K562 (cell line): ENCODE measurements around the gene CFAP251. TPM values are rescaled to one million over a fixed set of nuclear protein-coding genes. Genes with fewer than 3 reads are reported as not detected.
A peak's percentile ranks its signal among the peaks of the same experiment; 100 is the strongest.

ENCODE experiments used
- CCNT2 ChIP-seq: IDR thresholded peaks from 2 replicates; pipeline ENCODE4 v1.6.1; 2011; ENCODE audit warnings: borderline replicate concordance, low read depth, mild to moderate bottlenecking, moderate library complexity, mixed read lengths, low read length; ENCODE audit not compliant: insufficient read length; ENCODE audit errors: extremely low read depth
- COPS2 ChIP-seq: fragments of 450-650 bp; conservative IDR thresholded peaks from 2 replicates; pipeline ENCODE4 v1.6.1; 2016; ENCODE audit warnings: mild to moderate bottlenecking, moderate library complexity
- CREB3L1 ChIP-seq: fragments of 450-650 bp; IDR thresholded peaks from 2 replicates; pipeline ENCODE4 v1.6.1; 2014; ENCODE audit warnings: low read depth, mild to moderate bottlenecking, moderate library complexity, borderline replicate concordance
- CTCFL ChIP-seq: IDR thresholded peaks from 2 replicates; pipeline ENCODE4 v1.6.1; 2011; ENCODE audit warnings: borderline replicate concordance, low read depth, mild to moderate bottlenecking, moderate library complexity, low read length; ENCODE audit not compliant: insufficient read depth, poor library complexity, severe bottlenecking
- DACH1 ChIP-seq: fragments of 450-650 bp; IDR thresholded peaks from 2 replicates; pipeline ENCODE4 v1.6.1; 2018; ENCODE audit not compliant: partially characterized antibody
- ERF ChIP-seq: fragments of 450-650 bp; formaldehyde crosslinking; IDR thresholded peaks from 2 replicates; pipeline ENCODE4 v1.4.0; 2020; ENCODE audit warnings: mild to moderate bottlenecking, mixed read lengths
- HLTF ChIP-seq: fragments of 450-650 bp; IDR thresholded peaks from 2 replicates; pipeline ENCODE4 v1.6.1; 2016
- IFI16 ChIP-seq: fragments of 250-450 bp; sonication (Bioruptor Pico); IDR thresholded peaks from 2 replicates; pipeline ENCODE4 v2.1.2; 2022; ENCODE audit warnings: mild to moderate bottlenecking, inconsistent platforms
- KDM5B ChIP-seq: fragments of 200-600 bp; sonication (generic); IDR thresholded peaks from 2 replicates; pipeline ENCODE4 v1.6.1; 2012; ENCODE audit warnings: low read depth, mild to moderate bottlenecking, moderate library complexity, low read length, control low read depth, inconsistent platforms; ENCODE audit not compliant: insufficient replicate concordance
- MCM7 ChIP-seq, 2 experiments: fragments of 450-650 bp; IDR thresholded peaks; 2 replicates each; pipeline ENCODE4 v1.6.1; 2016 to 2018
- MIER1 ChIP-seq: fragments of 450-650 bp; IDR thresholded peaks from 2 replicates; pipeline ENCODE4 v1.6.1; 2016; ENCODE audit warnings: antibody characterized with exemption, mild to moderate bottlenecking, low read depth
- NONO ChIP-seq, 2 experiments: fragments of 200-400 bp in 1 of 2; fragments of 450-650 bp in 1 of 2; formaldehyde crosslinking in 1 of 2; IDR thresholded peaks; 2 replicates each; pipeline ENCODE4 v1.6.1; 2017; ENCODE audit warnings: low read depth in 2 of 2, mild to moderate bottlenecking in 2 of 2, moderate library complexity in 2 of 2, low read length in 1 of 2
- PHF20 ChIP-seq: fragments of 450-650 bp; IDR thresholded peaks from 2 replicates; pipeline ENCODE4 v1.6.1; 2018; ENCODE audit not compliant: partially characterized antibody
- POLR2AphosphoS5 ChIP-seq: IDR thresholded peaks from 2 replicates; pipeline ENCODE4 v1.6.1; 2011; ENCODE audit warnings: mild to moderate bottlenecking, low read depth, low read length, moderate library complexity; ENCODE audit not compliant: control insufficient read depth, insufficient read depth
- RBM17 ChIP-seq: fragments of 200-400 bp; formaldehyde crosslinking; IDR thresholded peaks from 2 replicates; pipeline ENCODE4 v1.6.1; 2017; ENCODE audit warnings: low read depth, mild to moderate bottlenecking, low read length, borderline replicate concordance
- TAF7 ChIP-seq: fragments of 450-650 bp; IDR thresholded peaks from 2 replicates; pipeline ENCODE4 v1.6.1; 2016; ENCODE audit warnings: missing genetic modification characterization, missing compliant biosample characterization
- TAF9B ChIP-seq: fragments of 450-650 bp; IDR thresholded peaks from 2 replicates; pipeline ENCODE4 v1.6.1; 2018; ENCODE audit warnings: mild to moderate bottlenecking; ENCODE audit not compliant: partially characterized antibody
- TCF7L2 ChIP-seq: fragments of 150-350 bp; IDR thresholded peaks from 2 replicates; pipeline ENCODE4 v1.6.1; 2016; ENCODE audit warnings: low read depth, mild to moderate bottlenecking, low read length, moderate library complexity
- ZBTB26 ChIP-seq: fragments of 450-650 bp; formaldehyde crosslinking; IDR thresholded peaks from 2 replicates; pipeline ENCODE4 v1.4.0; 2022; ENCODE audit warnings: missing genetic modification characterization
- ZBTB33 ChIP-seq: sonication (generic); formaldehyde crosslinking; IDR thresholded peaks from 2 replicates; pipeline ENCODE4 v1.8.1; 2023; ENCODE audit warnings: mild to moderate bottlenecking, missing genetic modification reagents
- polyA plus RNA-seq, 8 experiments: library from polyadenylated mRNA; depleted of rRNA in 4 of 8; stranded (reverse) in 5 of 8; unstranded in 3 of 8; fragments of >200 nt; fragmentation: Nextera tagmentation in 2 of 8; fragmentation: Illumina TruSeq in 1 of 8; extraction: Ambion mirVana in 2 of 8; extraction: Trizol in 1 of 8; gene quantifications; 2 replicates each; pipeline versions ENCODE4 v1.2.1 to v1.2.3, GENCODE V29; 2011 to 2014; ENCODE audit warnings: inconsistent platforms in 1 of 8, missing spikeins in 1 of 8
- total RNA-seq, 7 experiments: library from RNA; depleted of rRNA in 6 of 7; stranded (reverse); fragments of >200 nt in 6 of 7; fragmentation: Illumina TruSeq in 2 of 7; extraction: Trizol in 2 of 7; gene quantifications; 2 replicates each; pipeline versions ENCODE4 v1.2.1 to v1.2.3, GENCODE V29; 2011 to 2021; ENCODE audit warnings: low replicate concordance in 1 of 7

CFAP251 gene
- total and polyA plus RNA-seq, 9 of the 15 experiments (the other 6 are each of a cell fraction or from before 2014, with no cell fraction given) = 16.6 to 31.0 (median 19.1) TPM

GRCh38 chr12:121933522-121934308 is 15.3 kb downstream of the CFAP251 start (continued):
- TF ChIP-seq DACH1 = no peak
- no peak for TF ChIP-seq TCF7L2
- no peak for TF ChIP-seq MCM7 (IDR thresholded peaks at IDR 0.05)
- peak; percentile 29; the same call in 1 of the 2 replicates for TF ChIP-seq ZBTB26 (CRISPR knock-in tag)
- no peak for TF ChIP-seq CCNT2
- TF ChIP-seq CTCFL = peak; percentile 36
- TF ChIP-seq IFI16 (CRISPR knock-in tag) = peak; percentile 63; the same call in 1 of the 2 replicates
- peak; percentile 43 for TF ChIP-seq PHF20
- no peak for TF ChIP-seq RBM17
- peak; percentile 65 for TF ChIP-seq TAF9B
- TF ChIP-seq ERF = 0 out of 2 replicates have a peak, but pooled peaks have one; percentile 27
- TF ChIP-seq NONO (IDR thresholded peaks at IDR 0.05; ENCODE audit: low read depth in 2 of 2, low read length in 1 of 2) = no peak
- peak; percentile 43; the same call in 1 of the 2 replicates for TF ChIP-seq CREB3L1
- peak; percentile 61; the same call in 1 of the 2 replicates for TF ChIP-seq TAF7
- no peak for TF ChIP-seq MIER1
- TF ChIP-seq HLTF = no peak
- no peak; the same call in 1 of the 2 replicates for TF ChIP-seq ZBTB33 (CRISPR knock-in tag)
- no peak for TF ChIP-seq COPS2
- TF ChIP-seq POLR2AphosphoS5 = peak; percentile 67; the same call in 1 of the 2 replicates
- peak; percentile 30 for TF ChIP-seq KDM5B
